HCT116 (cell line): ENCODE measurements around the gene DNAAF8. TPM values are rescaled to one million over a fixed set of nuclear protein-coding genes. Genes with fewer than 3 reads are reported as not detected.

Source experiments
- ATAC-seq: fragments of 200-7000 bp; cut with Tn5 transposase; 2 replicates; pipeline ENCODE4 v1.9.1; 2020; ENCODE audit warnings: mild to moderate bottlenecking, moderate library complexity
- BruUV-seq: library from RNA; stranded (reverse); fragments of 400-500 nt; replicated peaks from 2 replicates; lab custom pipeline; 2021; lab: Mats Ljungman, UMichigan
- CTCF ChIA-PET: fragments of 300-600 bp; sonication (Branson Sonifier 250); formaldehyde crosslinking; loops from one replicate; lab custom pipeline; 2021; ENCODE audit warnings: antibody characterized with exemption; lab: Charles Lee
- POLR2A ChIA-PET: fragments of 300-600, 350-600 bp; sonication (Branson Sonifier 250); formaldehyde crosslinking; loops from one replicate; lab custom pipeline; 2021; ENCODE audit warnings: antibody characterized with exemption; lab: Charles Lee
- RAD21 ChIA-PET, 2 experiments: fragments of 300-600 bp; sonication (Branson Sonifier 250); formaldehyde crosslinking; loops; one replicate each; lab custom pipeline; 2023; ENCODE audit warnings: low total read pairs in 2 of 2; ENCODE audit not compliant: uncharacterized antibody in 2 of 2, unreplicated experiment in 2 of 2, low non-redundant PET in 1 of 2; lab: Charles Lee
- DNase-seq: peaks from one replicate; pipeline ENCODE4 v3.0.0-alpha.2; 2010; ENCODE audit warnings: low read depth, low spot score
- H2AFZ ChIP-seq: fragments of 200-600 bp; shearing (Covaris generic), sonication (generic); 2 replicates; pipeline ENCODE4 v1.6.1; 2017; ENCODE audit warnings: low read depth, mixed run types, mixed read lengths, antibody characterized with exemption, low read length; ENCODE audit not compliant: poor library complexity, severe bottlenecking
- H3K27ac ChIP-seq: 2 replicates; pipeline ENCODE4 v1.5.1; 2012; ENCODE audit warnings: low read depth, low read length
- H3K27me3 ChIP-seq: fragments of 200-600 bp; sonication (generic); 2 replicates; pipeline ENCODE4 v1.6.1; 2016; ENCODE audit warnings: mixed run types, low read length, mixed read lengths; ENCODE audit not compliant: insufficient read depth
- H3K36me3 ChIP-seq, 2 experiments: fragments of 200-500 bp in 1 of 2; fragments of 200-600 bp in 1 of 2; sonication (Bioruptor generic) in 1 of 2; sonication (generic) in 1 of 2; 2 replicates each; pipeline versions ENCODE4 v1.5.1 to v1.6.1; 2014 to 2016; ENCODE audit warnings: low read length in 2 of 2, inconsistent platforms in 1 of 2, mixed read lengths in 1 of 2, mixed run types in 1 of 2; ENCODE audit not compliant: insufficient read depth in 2 of 2, control insufficient read depth in 1 of 2
- H3K4me1 ChIP-seq, 2 experiments: fragments of 200-600 bp in 1 of 2; sonication (generic) in 1 of 2; 2 replicates each; pipeline versions ENCODE4 v1.5.1 to v1.6.1; 2012 to 2017; ENCODE audit warnings: low read length in 2 of 2, inconsistent platforms in 1 of 2, mild to moderate bottlenecking in 1 of 2, mixed read lengths in 1 of 2, mixed run types in 1 of 2, moderate library complexity in 1 of 2; ENCODE audit not compliant: insufficient read depth in 2 of 2, control insufficient read depth in 1 of 2
- H3K4me2 ChIP-seq: fragments of 200-600 bp; sonication (generic); 2 replicates; pipeline ENCODE4 v1.6.1; 2017; ENCODE audit warnings: mixed run types, low read length, mixed read lengths
- H3K4me3 ChIP-seq, 2 experiments: fragments of 200-600 bp in 1 of 2; sonication (generic) in 1 of 2; replicated peaks in 1 of 2; 2 replicates each; pipeline ENCODE4 v1.5.1; 2011 to 2016; ENCODE audit warnings: low read length in 2 of 2, control low read depth in 1 of 2, low read depth in 1 of 2, mild to moderate bottlenecking in 1 of 2, mixed read lengths in 1 of 2, mixed run types in 1 of 2
- H3K79me2 ChIP-seq: fragments of 200-600 bp; sonication (generic); 2 replicates; pipeline ENCODE4 v1.6.1; 2017; ENCODE audit warnings: mild to moderate bottlenecking, mixed run types, low read length, moderate library complexity, mixed read lengths; ENCODE audit not compliant: insufficient read depth
- H3K9ac ChIP-seq: fragments of 200-600 bp; sonication (generic); 2 replicates; pipeline ENCODE4 v1.6.1; 2016; ENCODE audit warnings: low read length, mixed read lengths
- H3K9me2 ChIP-seq: fragments of 200-600 bp; sonication (generic), shearing (Covaris generic); 2 replicates; pipeline ENCODE4 v1.6.1; 2017; ENCODE audit warnings: mixed run types, mild to moderate bottlenecking, moderate library complexity; ENCODE audit not compliant: insufficient read depth
- H3K9me3 ChIP-seq, 2 experiments: fragments of 200-500 bp in 1 of 2; fragments of 200-600 bp in 1 of 2; sonication (Bioruptor generic) in 1 of 2; sonication (generic) in 1 of 2; 2 replicates each; pipeline ENCODE4 v1.6.1; 2014 to 2017; ENCODE audit warnings: low read length in 2 of 2, mixed read lengths in 2 of 2, inconsistent platforms in 1 of 2, low read depth in 1 of 2, mild to moderate bottlenecking in 1 of 2, mixed run types in 1 of 2, moderate library complexity in 1 of 2; ENCODE audit not compliant: control insufficient read depth in 1 of 2, insufficient read depth in 1 of 2
- H4K20me1 ChIP-seq: fragments of 200-600 bp; sonication (generic), shearing (Covaris generic); 2 replicates; pipeline ENCODE4 v1.6.1; 2017; ENCODE audit warnings: mixed run types, mild to moderate bottlenecking, moderate library complexity; ENCODE audit not compliant: insufficient read depth
- CEBPB ChIP-seq: IDR thresholded peaks from 2 replicates; pipeline ENCODE4 v1.6.1; 2012; ENCODE audit warnings: low read depth
- ELF1 ChIP-seq: IDR thresholded peaks from 2 replicates; pipeline ENCODE4 v1.6.1; 2012; ENCODE audit warnings: low read depth, borderline replicate concordance
- FOSL1 ChIP-seq: IDR thresholded peaks from 2 replicates; pipeline ENCODE4 v1.6.1; 2012; ENCODE audit warnings: low read depth
- POLR2A ChIP-seq: IDR thresholded peaks from 2 replicates; pipeline ENCODE4 v1.7.0; 2011; ENCODE audit warnings: borderline replicate concordance; ENCODE audit not compliant: insufficient read depth, insufficient read length; ENCODE audit errors: extremely low read depth
- RAD21 ChIP-seq: IDR thresholded peaks from 2 replicates; pipeline ENCODE4 v1.6.1; 2012; ENCODE audit warnings: low read depth, mild to moderate bottlenecking
- SP1 ChIP-seq: IDR thresholded peaks from 2 replicates; pipeline ENCODE4 v1.6.1; 2012; ENCODE audit warnings: low read depth
- SRF ChIP-seq: IDR thresholded peaks from 2 replicates; pipeline ENCODE4 v1.6.1; 2012; ENCODE audit warnings: low read depth
- TCF7L2 ChIP-seq: IDR thresholded peaks from 2 replicates; pipeline ENCODE4 v1.7.0; 2011; ENCODE audit warnings: borderline replicate concordance, inconsistent platforms; ENCODE audit not compliant: insufficient read depth, insufficient read length; ENCODE audit errors: extremely low read depth
- ZFX ChIP-seq: fragments of 450-650 bp; IDR thresholded peaks from 2 replicates; pipeline ENCODE4 v1.6.1; 2017
- ZNF274 ChIP-seq: fragments of 200-500 bp; sonication (Bioruptor generic); IDR thresholded peaks from 2 replicates; pipeline ENCODE4 v1.6.1; 2014; ENCODE audit warnings: mild to moderate bottlenecking, low read depth, low read length, inconsistent platforms
- intact Hi-C: fragments of 100-400 bp; cut with micrococcal nuclease; formaldehyde crosslinking; loops from 2 replicates; pipeline ENCODE4 v1.10.0; 2022
- total RNA-seq: library from RNA; stranded (reverse); gene quantifications from one replicate; pipeline ENCODE4 v1.2.1, GENCODE V29; 2021; ENCODE audit not compliant: unreplicated experiment
- TF ChIP-seq, protein P1 (sequence below): IDR thresholded peaks from 2 replicates; pipeline ENCODE4 v1.6.1; 2012
- TF ChIP-seq, protein P2 (sequence below): IDR thresholded peaks from 2 replicates; pipeline ENCODE4 v1.6.1; 2012
- TF ChIP-seq, protein P3 (sequence below): IDR thresholded peaks from 2 replicates; pipeline ENCODE4 v1.6.1; 2012; ENCODE audit warnings: low read depth

DNAAF8 gene
- total RNA-seq, 1 experiment from 2014 or later, result 1.0 TPM

DNA sequence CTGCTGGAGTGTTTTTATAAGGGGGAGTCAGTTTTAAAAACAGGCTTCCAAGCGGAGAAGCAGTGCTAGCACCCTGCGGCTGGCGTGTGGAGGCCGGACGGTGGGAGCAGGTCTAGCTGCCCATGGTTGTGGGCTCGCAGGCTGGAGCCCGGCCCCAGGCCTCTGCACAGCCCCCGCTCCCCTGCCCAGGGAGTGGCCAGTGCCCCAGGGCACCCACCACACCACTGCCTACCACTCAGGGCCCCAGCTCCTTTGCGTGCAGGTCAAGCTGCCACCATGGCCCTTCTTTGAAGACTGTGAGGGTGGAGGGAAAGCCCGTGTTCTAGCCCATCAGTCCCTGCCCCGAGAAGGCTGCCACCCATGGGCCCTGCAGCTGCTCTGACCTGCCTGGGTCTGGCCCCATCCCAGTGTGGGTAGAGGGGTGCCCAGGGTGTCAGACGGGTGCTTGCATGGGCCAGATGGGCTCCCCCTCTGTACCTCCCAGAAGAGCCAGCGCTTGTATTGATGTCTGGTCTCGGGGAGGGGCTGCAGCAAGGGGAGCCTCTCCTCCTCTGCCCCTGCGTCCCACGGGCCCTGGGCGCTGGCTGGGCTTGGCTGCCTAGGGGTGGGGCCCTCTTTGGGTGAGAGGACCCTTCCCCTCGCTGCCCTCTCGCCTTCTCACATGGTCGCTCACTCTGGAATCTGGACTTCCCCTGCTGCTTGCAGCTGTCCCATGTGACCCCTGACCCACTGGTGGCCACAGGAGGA, 42.5 kb upstream of the DNAAF8 start:
- RAD21 ChIA-PET, result no interaction called here
- TF ChIP-seq POLR2A (no peak), CEBPB (no peak), SP1 (no peak), ZNF274 (no peak), RAD21 (no peak), TCF7L2 (no peak), SRF (no peak), ELF1 (no peak), ZFX (no peak), FOSL1 (no peak)
- TF ChIP-seq, protein P1, sequence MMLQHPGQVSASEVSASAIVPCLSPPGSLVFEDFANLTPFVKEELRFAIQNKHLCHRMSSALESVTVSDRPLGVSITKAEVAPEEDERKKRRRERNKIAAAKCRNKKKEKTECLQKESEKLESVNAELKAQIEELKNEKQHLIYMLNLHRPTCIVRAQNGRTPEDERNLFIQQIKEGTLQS, result no peak
- TF ChIP-seq, protein P2, sequence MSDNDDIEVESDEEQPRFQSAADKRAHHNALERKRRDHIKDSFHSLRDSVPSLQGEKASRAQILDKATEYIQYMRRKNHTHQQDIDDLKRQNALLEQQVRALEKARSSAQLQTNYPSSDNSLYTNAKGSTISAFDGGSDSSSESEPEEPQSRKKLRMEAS, result no peak
- TF ChIP-seq, protein P3, sequence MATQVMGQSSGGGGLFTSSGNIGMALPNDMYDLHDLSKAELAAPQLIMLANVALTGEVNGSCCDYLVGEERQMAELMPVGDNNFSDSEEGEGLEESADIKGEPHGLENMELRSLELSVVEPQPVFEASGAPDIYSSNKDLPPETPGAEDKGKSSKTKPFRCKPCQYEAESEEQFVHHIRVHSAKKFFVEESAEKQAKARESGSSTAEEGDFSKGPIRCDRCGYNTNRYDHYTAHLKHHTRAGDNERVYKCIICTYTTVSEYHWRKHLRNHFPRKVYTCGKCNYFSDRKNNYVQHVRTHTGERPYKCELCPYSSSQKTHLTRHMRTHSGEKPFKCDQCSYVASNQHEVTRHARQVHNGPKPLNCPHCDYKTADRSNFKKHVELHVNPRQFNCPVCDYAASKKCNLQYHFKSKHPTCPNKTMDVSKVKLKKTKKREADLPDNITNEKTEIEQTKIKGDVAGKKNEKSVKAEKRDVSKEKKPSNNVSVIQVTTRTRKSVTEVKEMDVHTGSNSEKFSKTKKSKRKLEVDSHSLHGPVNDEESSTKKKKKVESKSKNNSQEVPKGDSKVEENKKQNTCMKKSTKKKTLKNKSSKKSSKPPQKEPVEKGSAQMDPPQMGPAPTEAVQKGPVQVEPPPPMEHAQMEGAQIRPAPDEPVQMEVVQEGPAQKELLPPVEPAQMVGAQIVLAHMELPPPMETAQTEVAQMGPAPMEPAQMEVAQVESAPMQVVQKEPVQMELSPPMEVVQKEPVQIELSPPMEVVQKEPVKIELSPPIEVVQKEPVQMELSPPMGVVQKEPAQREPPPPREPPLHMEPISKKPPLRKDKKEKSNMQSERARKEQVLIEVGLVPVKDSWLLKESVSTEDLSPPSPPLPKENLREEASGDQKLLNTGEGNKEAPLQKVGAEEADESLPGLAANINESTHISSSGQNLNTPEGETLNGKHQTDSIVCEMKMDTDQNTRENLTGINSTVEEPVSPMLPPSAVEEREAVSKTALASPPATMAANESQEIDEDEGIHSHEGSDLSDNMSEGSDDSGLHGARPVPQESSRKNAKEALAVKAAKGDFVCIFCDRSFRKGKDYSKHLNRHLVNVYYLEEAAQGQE, result no peak
- TF ChIP-seq, all 23 proteins: peak for 0
- Histone ChIP-seq H3K79me2 (no peaks in the 10 kb centered on the region; the same call in 1 of the 2 replicates), H4K20me1 (no peaks in the 10 kb centered on the region), H3K4me3 (no peak overlapping the region), H3K27me3 (no peaks in the 10 kb centered on the region), H3K27ac (no peak overlapping the region), H3K4me1 (peaks cover 8 to 16% of the 10 kb centered on the region in 2 experiments; a peak in 2 of 4 replicates), H3K9ac (no peak overlapping the region), H3K4me2 (no peak overlapping the region), H3K36me3 (peaks cover 0 to 2% of the 10 kb centered on the region in 2 experiments; a peak in 1 of 4 replicates), H3K9me2 (no peaks in the 10 kb centered on the region), H2AFZ (no peak overlapping the region), H3K9me3 (no peaks in the 10 kb centered on the region)
- ATAC-seq, result no peak
- DNase-seq, result no peak
- BruUV-seq, result no TSS peak
- intact Hi-C loops, result no loop called here
- ChIA-PET POLR2A (no interaction called here), CTCF (no interaction called here)
